Bronchial epithelial cell (primary cell): ENCODE data around the gene CDC42BPA. TPM values are rescaled to one million over a fixed set of nuclear protein-coding genes. Genes with fewer than 3 reads are reported as not detected.

Experiments
- DNase-seq: peaks from one replicate; pipeline ENCODE4 v3.0.0-alpha.2; 2010; ENCODE audit warnings: low read depth
- FAIRE-seq: peaks from 2 replicates; lab custom pipeline; 2011; peaks lifted over from hg19 to GRCh38; lab: Jason Lieb, UNC
- H3K27me3 ChIP-seq: 2 replicates; pipeline ENCODE4 v1.5.1; 2011; ENCODE audit warnings: low read length; ENCODE audit not compliant: control insufficient read depth, insufficient read depth
- H3K36me3 ChIP-seq: 2 replicates; pipeline ENCODE4 v1.5.1; 2011; ENCODE audit warnings: low read length; ENCODE audit not compliant: control insufficient read depth, insufficient read depth
- H3K4me3 ChIP-seq: 2 replicates; pipeline ENCODE4 v1.5.1; 2011; ENCODE audit warnings: mild to moderate bottlenecking, low read depth, low read length, control low read depth
- total RNA-seq: library from RNA; depleted of rRNA; stranded (reverse); fragments of >200 nt; gene quantifications from 2 replicates; pipeline ENCODE4 v1.2.1, GENCODE V29; 2014
- TF ChIP-seq, protein P1 (sequence below): IDR thresholded peaks from 2 replicates; pipeline ENCODE4 v1.5.1; 2011; ENCODE audit warnings: mild to moderate bottlenecking, moderate library complexity, low read length, control low read depth, inconsistent platforms; ENCODE audit not compliant: insufficient read depth, severe bottlenecking

The CDC42BPA gene
- total RNA-seq, 1 donor from 2014 or later = 25.8 TPM

- FAIRE-seq (no peak), DNase-seq (no peak)
- TF ChIP-seq, protein P1, sequence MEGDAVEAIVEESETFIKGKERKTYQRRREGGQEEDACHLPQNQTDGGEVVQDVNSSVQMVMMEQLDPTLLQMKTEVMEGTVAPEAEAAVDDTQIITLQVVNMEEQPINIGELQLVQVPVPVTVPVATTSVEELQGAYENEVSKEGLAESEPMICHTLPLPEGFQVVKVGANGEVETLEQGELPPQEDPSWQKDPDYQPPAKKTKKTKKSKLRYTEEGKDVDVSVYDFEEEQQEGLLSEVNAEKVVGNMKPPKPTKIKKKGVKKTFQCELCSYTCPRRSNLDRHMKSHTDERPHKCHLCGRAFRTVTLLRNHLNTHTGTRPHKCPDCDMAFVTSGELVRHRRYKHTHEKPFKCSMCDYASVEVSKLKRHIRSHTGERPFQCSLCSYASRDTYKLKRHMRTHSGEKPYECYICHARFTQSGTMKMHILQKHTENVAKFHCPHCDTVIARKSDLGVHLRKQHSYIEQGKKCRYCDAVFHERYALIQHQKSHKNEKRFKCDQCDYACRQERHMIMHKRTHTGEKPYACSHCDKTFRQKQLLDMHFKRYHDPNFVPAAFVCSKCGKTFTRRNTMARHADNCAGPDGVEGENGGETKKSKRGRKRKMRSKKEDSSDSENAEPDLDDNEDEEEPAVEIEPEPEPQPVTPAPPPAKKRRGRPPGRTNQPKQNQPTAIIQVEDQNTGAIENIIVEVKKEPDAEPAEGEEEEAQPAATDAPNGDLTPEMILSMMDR = no peak
- Histone ChIP-seq H3K27me3 (no peaks in the 10 kb centered on the region), H3K36me3 (no peaks in the 10 kb centered on the region), H3K4me3 (no peak overlapping the region)
These were observed 161.8 kb downstream of the CDC42BPA start for GRCh38 chr1:227156520-227156919.

DNA sequence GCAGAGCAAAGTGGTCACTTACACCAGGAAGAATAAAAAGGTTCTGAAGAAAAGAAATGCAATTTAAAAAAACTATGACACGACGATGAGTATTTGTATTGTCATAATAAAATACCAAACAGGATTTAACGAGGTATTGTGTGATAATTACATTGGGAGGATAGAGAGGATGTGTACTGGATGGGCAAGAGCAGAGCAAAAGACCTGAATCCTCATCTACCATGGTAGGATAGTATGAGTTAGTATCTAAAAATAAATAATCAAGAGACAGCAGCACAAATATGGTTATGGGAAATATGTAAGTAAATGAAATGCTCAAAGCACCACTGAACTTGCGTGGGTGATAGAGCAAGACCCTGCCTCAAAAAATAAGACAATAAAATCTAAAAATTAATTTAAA, 162.6 kb downstream of the CDC42BPA start:
- Histone ChIP-seq H3K27me3 (no peaks in the 10 kb centered on the region), H3K36me3 (no peaks in the 10 kb centered on the region), H3K4me3 (no peak overlapping the region)
- TF ChIP-seq, protein P1 = no peak
- FAIRE-seq = no peak
- no peak for DNase-seq

GRCh38 chr1:227155004-227155403, 163.3 kb downstream of the CDC42BPA start:
- FAIRE-seq = no peak
- TF ChIP-seq, protein P1 = no peak

DNA sequence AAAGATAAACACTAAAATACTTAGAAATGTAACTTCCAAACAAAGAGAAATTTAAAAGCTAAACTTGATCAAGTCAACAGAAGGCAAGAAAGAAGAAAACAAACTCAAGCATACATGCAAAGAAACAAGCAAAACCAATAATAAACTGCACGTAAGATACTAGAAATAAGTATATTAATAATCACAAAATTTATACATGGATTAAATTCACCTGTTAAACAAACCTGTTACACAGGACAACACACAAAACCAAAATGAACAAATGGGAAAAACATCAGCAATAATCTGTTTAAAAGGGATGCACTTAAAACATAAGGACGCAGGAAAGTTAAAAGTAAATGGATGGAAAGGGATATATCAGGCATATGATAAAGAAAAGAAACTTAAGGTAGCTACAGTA, 165.8 kb downstream of the CDC42BPA start:
- TF ChIP-seq, protein P1 = no peak
- Histone ChIP-seq H3K27me3 (no peaks in the 10 kb centered on the region), H3K4me3 (no peak overlapping the region), H3K36me3 (peaks cover 1% of the 10 kb centered on the region)
- no peak for FAIRE-seq
- DNase-seq = no peak

More at GRCh38 chr1:227155004-227155403, 163.3 kb downstream of the CDC42BPA start:
- H3K36me3 ChIP-seq = no peaks in the 10 kb centered on the region
- no peak overlapping the region for H3K4me3 ChIP-seq
- no peak for DNase-seq
- H3K27me3 ChIP-seq = no peaks in the 10 kb centered on the region

GRCh38 chr1:227140376-227140775, 177.9 kb downstream of the CDC42BPA start:
- TF ChIP-seq, protein P1 = no peak
- Histone ChIP-seq H3K27me3 (no peaks in the 10 kb centered on the region), H3K4me3 (no peak overlapping the region), H3K36me3 (peaks cover 4% of the 10 kb centered on the region)
- DNase-seq (no peak), FAIRE-seq (no peak)

DNA sequence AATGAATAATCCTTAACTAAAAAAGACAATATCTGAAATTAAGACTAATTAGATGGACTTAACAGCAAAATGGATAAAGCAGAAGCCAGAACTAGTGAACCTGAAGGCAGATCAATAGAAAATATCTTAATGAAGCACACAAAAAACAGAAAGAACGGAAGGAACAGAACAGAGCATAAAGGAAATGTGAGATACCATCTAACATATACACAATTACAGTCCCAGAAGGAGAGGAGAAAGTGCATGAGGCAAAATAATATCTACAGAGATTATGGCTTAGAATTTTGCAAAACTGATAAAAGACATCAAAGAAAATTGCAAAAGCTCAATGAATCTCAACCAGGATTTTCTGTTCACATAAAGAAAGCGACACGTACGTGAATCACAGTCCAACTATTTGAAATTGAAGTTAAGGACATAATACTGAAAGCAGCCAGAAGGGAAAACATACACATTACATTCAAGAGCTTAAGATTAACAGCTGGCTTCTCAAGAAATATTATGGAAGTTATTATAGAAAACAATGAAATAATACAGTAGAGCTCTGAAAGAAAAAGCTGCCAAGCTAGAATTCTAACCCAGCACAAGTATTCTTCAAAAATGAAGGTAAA, 182.0 kb downstream of the CDC42BPA start:
- no peak overlapping the region for H3K4me3 ChIP-seq
- FAIRE-seq = no peak

More for the DNA sequence above, 182.0 kb downstream of the CDC42BPA start:
- H3K36me3 ChIP-seq = peaks cover 3% of the 10 kb centered on the region
- TF ChIP-seq, protein P1 = no peak
- no peak for DNase-seq
- no peaks in the 10 kb centered on the region for H3K27me3 ChIP-seq
